H1 (cell line): ENCODE measurements around the gene SH3BP5.

Experiments used
- ATF3 ChIP-seq: IDR thresholded peaks from 2 replicates; pipeline ENCODE4 v1.6.1; 2011; ENCODE audit warnings: low read depth, mild to moderate bottlenecking, low read length; ENCODE audit not compliant: insufficient read depth
- BRCA1 ChIP-seq: IDR thresholded peaks from 2 replicates; pipeline ENCODE4 v1.6.1; 2012; ENCODE audit warnings: low read depth, low read length, improper control_type of control experiment
- CEBPB ChIP-seq: IDR thresholded peaks from 2 replicates; pipeline ENCODE4 v1.6.1; 2012; ENCODE audit warnings: low read depth, low read length
- CHD1 ChIP-seq: IDR thresholded peaks from 2 replicates; pipeline ENCODE4 v1.6.1; 2012; ENCODE audit warnings: low read depth, low read length, improper control_type of control experiment
- CTCF ChIP-seq, 3 experiments: IDR thresholded peaks; 1 replicate in 2 of 3; 2 replicates in 1 of 3; pipeline versions ENCODE4 v1.5.1 to v1.6.1; 2011; ENCODE audit warnings: low read length in 3 of 3, mild to moderate bottlenecking in 3 of 3, inconsistent platforms in 2 of 3, low read depth in 1 of 3, moderate library complexity in 1 of 3; ENCODE audit not compliant: insufficient read depth in 1 of 3; ENCODE audit errors: control extremely low read depth in 1 of 3
- EP300 ChIP-seq, 2 experiments: IDR thresholded peaks; 1 replicate in 1 of 2; 2 replicates in 1 of 2; pipeline ENCODE4 v1.6.1; 2011 to 2012; ENCODE audit warnings: low read depth in 2 of 2, low read length in 2 of 2, mild to moderate bottlenecking in 2 of 2, borderline replicate concordance in 1 of 2, inconsistent platforms in 1 of 2, moderate library complexity in 1 of 2
- EZH2 ChIP-seq: fragments of 200-600 bp; sonication (generic); IDR thresholded peaks from 2 replicates; pipeline ENCODE4 v1.7.1; 2012; ENCODE audit warnings: low read depth, mild to moderate bottlenecking, moderate library complexity, low read length, inconsistent platforms; ENCODE audit not compliant: severe bottlenecking
- JUND ChIP-seq: IDR thresholded peaks from 2 replicates; pipeline ENCODE4 v1.6.1; 2011; ENCODE audit warnings: mild to moderate bottlenecking, improper control_type of control experiment, low read length
- PHF8 ChIP-seq: fragments of 200-600 bp; sonication (generic); conservative IDR thresholded peaks from 2 replicates; pipeline ENCODE4 v1.7.1; 2012; ENCODE audit warnings: low read depth, mild to moderate bottlenecking, inconsistent platforms, low read length, moderate library complexity
- POLR2A ChIP-seq, 2 experiments: IDR thresholded peaks; 1 replicate in 1 of 2; 2 replicates in 1 of 2; pipeline ENCODE4 v1.6.1; 2011; ENCODE audit warnings: low read depth in 2 of 2, low read length in 2 of 2, mild to moderate bottlenecking in 2 of 2; ENCODE audit errors: control extremely low read depth in 1 of 2
- RAD21 ChIP-seq, 2 experiments: IDR thresholded peaks in 1 of 2; conservative IDR thresholded peaks in 1 of 2; 2 replicates each; pipeline ENCODE4 v1.6.1; 2011; ENCODE audit warnings: low read depth in 2 of 2, low read length in 2 of 2, improper control_type of control experiment in 1 of 2, inconsistent platforms in 1 of 2, mild to moderate bottlenecking in 1 of 2, moderate library complexity in 1 of 2
- TAF1 ChIP-seq: IDR thresholded peaks from 2 replicates; pipeline ENCODE4 v1.6.1; 2011; ENCODE audit warnings: mild to moderate bottlenecking, low read depth, low read length
- TEAD4 ChIP-seq: IDR thresholded peaks from 2 replicates; pipeline ENCODE4 v1.6.1; 2012; ENCODE audit warnings: low read depth, low read length, inconsistent platforms, mixed read lengths
- ZNF274 ChIP-seq: IDR thresholded peaks from 2 replicates; pipeline ENCODE4 v1.7.0; 2012; ENCODE audit warnings: low read length, borderline replicate concordance; ENCODE audit errors: extremely low read depth

GRCh38 chr3:15290736-15291135 is 41.6 kb downstream of the SH3BP5 start:
- no peak for TF ChIP-seq BRCA1
- TF ChIP-seq CEBPB = no peak
- no peak for TF ChIP-seq POLR2A (IDR thresholded peaks at IDR 0.05; ENCODE audit: control extremely low read depth in 1 of 2, low read depth in 2 of 2, low read length in 2 of 2)
- no peak for TF ChIP-seq RAD21 (IDR thresholded peaks at IDR 0.05 in 1 of 2, conservative IDR thresholded peaks at IDR 0.05 in 1 of 2; ENCODE audit: low read depth in 2 of 2, low read length in 2 of 2)
- TF ChIP-seq CTCF (IDR thresholded peaks at IDR 0.05; ENCODE audit: control extremely low read depth in 1 of 3, insufficient read depth in 1 of 3, low read depth in 1 of 3, low read length in 3 of 3) = no peak
- no peak for TF ChIP-seq ATF3
- TF ChIP-seq ZNF274 = no peak
- TF ChIP-seq PHF8 = no peak
- TF ChIP-seq TAF1 = no peak
- no peak for TF ChIP-seq EZH2
- TF ChIP-seq TEAD4 = no peak
- no peak for TF ChIP-seq JUND
- no peak for TF ChIP-seq CHD1
- TF ChIP-seq EP300 (IDR thresholded peaks at IDR 0.05; ENCODE audit: borderline replicate concordance in 1 of 2, low read depth in 2 of 2, low read length in 2 of 2) = no peak
